ENCODE results near the gene XG. TPM values are rescaled to one million over a fixed set of nuclear protein-coding genes. Genes with fewer than 3 reads are reported as not detected.

Gene XG
- polyA plus RNA-seq, 1 experiment = 0.06 TPM

- ChIA-PET POLR2A (no interaction called here), CTCF (no interaction called here)
- Histone ChIP-seq H3K4me3 (ENCODE audit: low read depth, low read length) (no peak overlapping the region), H3K27me3 (ENCODE audit: control insufficient read depth, insufficient read depth, low read length) (no peaks in the 10 kb centered on the region), H3K36me3 (ENCODE audit: control insufficient read depth, insufficient read depth, low read length) (no peaks in the 10 kb centered on the region)
- no peak for TF ChIP-seq CTCF (IDR thresholded peaks at IDR 0.05; ENCODE audit: insufficient read depth, low read depth, low read length)
- no peak for DNase-seq (ENCODE audit: low read depth)
Observed at GRCh38 chrX:2840961-2841360, 89.1 kb downstream of the XG start.

GRCh38 chrX:2841537-2841936 lies 89.7 kb downstream of the XG start:
- TF ChIP-seq CTCF (IDR thresholded peaks at IDR 0.05; ENCODE audit: insufficient read depth, low read depth, low read length) = no peak
- DNase-seq (ENCODE audit: low read depth) = no peak
- Histone ChIP-seq H3K36me3 (ENCODE audit: control insufficient read depth, insufficient read depth, low read length) (no peaks in the 10 kb centered on the region), H3K27me3 (ENCODE audit: control insufficient read depth, insufficient read depth, low read length) (no peaks in the 10 kb centered on the region), H3K4me3 (ENCODE audit: low read depth, low read length) (no peak overlapping the region)
- CTCF ChIA-PET = interaction anchor here (0.6 kb wide), 1 partner anchor 11 kb away, joined by 3 read pairs; no protein-coding TSS in a partner anchor
- POLR2A ChIA-PET = no interaction called here

GRCh38 chrX:2846992-2847391 lies 95.2 kb downstream of the XG start:
- TF ChIP-seq CTCF (IDR thresholded peaks at IDR 0.05; ENCODE audit: insufficient read depth, low read depth, low read length) = no peak
- POLR2A ChIA-PET = no interaction called here

GRCh38 chrX:2848871-2849301 lies 97.0 kb downstream of the XG start:
- ChIA-PET POLR2A (no interaction called here), CTCF (no interaction called here)
- Histone ChIP-seq H3K27me3 (ENCODE audit: control insufficient read depth, insufficient read depth, low read length) (no peaks in the 10 kb centered on the region), H3K36me3 (ENCODE audit: control insufficient read depth, insufficient read depth, low read length) (no peaks in the 10 kb centered on the region), H3K4me3 (ENCODE audit: low read depth, low read length) (no peak overlapping the region)
- no peak for TF ChIP-seq CTCF (IDR thresholded peaks at IDR 0.05; ENCODE audit: insufficient read depth, low read depth, low read length)
- no peak for DNase-seq (ENCODE audit: low read depth)

More at GRCh38 chrX:2846992-2847391, 95.2 kb downstream of the XG start:
- Histone ChIP-seq H3K36me3 (ENCODE audit: control insufficient read depth, insufficient read depth, low read length) (no peaks in the 10 kb centered on the region), H3K27me3 (ENCODE audit: control insufficient read depth, insufficient read depth, low read length) (no peaks in the 10 kb centered on the region), H3K4me3 (ENCODE audit: low read depth, low read length) (no peak overlapping the region)
- CTCF ChIA-PET = no interaction called here
- DNase-seq (ENCODE audit: low read depth) = no peak

- no peak for DNase-seq (ENCODE audit: low read depth)
- no peak for TF ChIP-seq CTCF (IDR thresholded peaks at IDR 0.05; ENCODE audit: insufficient read depth, low read depth, low read length)
- Histone ChIP-seq H3K4me3 (ENCODE audit: low read depth, low read length) (no peak overlapping the region), H3K27me3 (ENCODE audit: control insufficient read depth, insufficient read depth, low read length) (no peaks in the 10 kb centered on the region), H3K36me3 (ENCODE audit: control insufficient read depth, insufficient read depth, low read length) (no peaks in the 10 kb centered on the region)
- ChIA-PET CTCF (no interaction called here), POLR2A (no interaction called here)
Observed at GRCh38 chrX:2854918-2855317, 103.1 kb downstream of the XG start.
